ENCODE results near the gene KIAA1549.
A peak's percentile ranks its signal among the peaks of the same experiment; 100 is the strongest.
"Not testable (repeated sequence)": the region's sequence is repeated elsewhere in the genome, so short reads cannot be mapped to it uniquely, and the experiment has no call there.

The KIAA1549 gene

GRCh38 chr7:138981332-138982203 lies at the start of gene KIAA1549:
Gene KIAA1549, minus strand, starts transcription at chr7:138981389. Its CDS starts 120 bp downstream, at chr7:138981269.
- peak in 1 of 2 donors; percentile 30 for DNase-seq
- peak within 1 kb of the TSS; percentile 46 to 54 for H3K4me3 ChIP-seq
- no peak within 1 kb of the TSS for H3K27ac ChIP-seq
- H3K9me3 ChIP-seq = peaks cover 0 to 1% (median 0%) of the 10 kb centered on the region in 3 donors
- intact Hi-C loops (cut with DNase I; ENCODE audit: low total_unique reads) = no loop called here
- peaks cover 0 to 19% (median 7%) of the 10 kb centered on the region in 4 donors for H3K4me1 ChIP-seq
- H3K36me3 ChIP-seq = no peaks in the 10 kb centered on the region
- TF ChIP-seq CTCF (IDR thresholded peaks at IDR 0.05) = peak in 1 of 2 experiments; percentile 50
- peaks cover 0 to 11% of the 10 kb centered on the region in 2 donors for H3K27me3 ChIP-seq

- Histone ChIP-seq H3K27ac (no peak overlapping the region), H3K4me3 (no peak overlapping the region), H3K9me3 (no peaks in the 10 kb centered on the region), H3K27me3 (no peaks in the 10 kb centered on the region), H3K4me1 (peaks cover 0 to 1% (median under 1%) of the 10 kb centered on the region in 4 donors), H3K36me3 (peaks cover 7 to 67% (median 30%) of the 10 kb centered on the region in 3 donors)
- no peak for DNase-seq
- intact Hi-C loops (cut with DNase I; ENCODE audit: low total_unique reads) = no loop called here
- no peak for TF ChIP-seq CTCF (IDR thresholded peaks at IDR 0.05)
Observed at GRCh38 chr7:139029353-139029752, 48.2 kb upstream of the KIAA1549 start.

GRCh38 chr7:139026551-139026950 lies 45.4 kb upstream of the KIAA1549 start:
- no peak for TF ChIP-seq CTCF (IDR thresholded peaks at IDR 0.05)
- no peak overlapping the region for H3K27ac ChIP-seq
- no peaks in the 10 kb centered on the region for H3K27me3 ChIP-seq
- peaks cover 7 to 60% (median 31%) of the 10 kb centered on the region in 3 donors for H3K36me3 ChIP-seq
- no peaks in the 10 kb centered on the region for H3K4me1 ChIP-seq
- H3K4me3 ChIP-seq = no peak overlapping the region
- intact Hi-C loops (cut with DNase I; ENCODE audit: low total_unique reads) = no loop called here
- H3K9me3 ChIP-seq = no peaks in the 10 kb centered on the region
- DNase-seq = no peak

- H3K4me3 ChIP-seq; H3K4me1 ChIP-seq; DNase-seq; H3K27me3 ChIP-seq; H3K9me3 ChIP-seq; H3K27ac ChIP-seq; intact Hi-C loops (cut with DNase I; ENCODE audit: low total_unique reads): not testable (repeated sequence)
- peaks cover 7 to 58% (median 31%) of the 10 kb centered on the region in 3 donors for H3K36me3 ChIP-seq
Observed at GRCh38 chr7:139025861-139026260, 44.7 kb upstream of the KIAA1549 start.

- peaks cover 7 to 33% (median 20%) of the 10 kb centered on the region in 3 donors for H3K36me3 ChIP-seq
- TF ChIP-seq CTCF (IDR thresholded peaks at IDR 0.05) = no peak
- H3K27me3 ChIP-seq = no peaks in the 10 kb centered on the region
- DNase-seq = no peak
- no peaks in the 10 kb centered on the region for H3K9me3 ChIP-seq
- no peak overlapping the region for H3K27ac ChIP-seq
- no peaks in the 10 kb centered on the region for H3K4me1 ChIP-seq
- intact Hi-C loops (cut with DNase I; ENCODE audit: low total_unique reads) = no loop called here
- no peak overlapping the region for H3K4me3 ChIP-seq
Observed at GRCh38 chr7:139023076-139023475, 41.9 kb upstream of the KIAA1549 start.

- Histone ChIP-seq H3K27ac (no peak overlapping the region), H3K4me3 (no peak overlapping the region), H3K4me1 (no peaks in the 10 kb centered on the region), H3K36me3 (peaks cover 7 to 25% (median 20%) of the 10 kb centered on the region in 3 donors), H3K9me3 (no peaks in the 10 kb centered on the region), H3K27me3 (no peaks in the 10 kb centered on the region)
- no peak for TF ChIP-seq CTCF (IDR thresholded peaks at IDR 0.05)
- no peak for DNase-seq
- intact Hi-C loops (cut with DNase I; ENCODE audit: low total_unique reads) = no loop called here
Observed at GRCh38 chr7:139022286-139022685, 41.1 kb upstream of the KIAA1549 start.
